AG20443 (cell line): Measurements from ENCODE around the gene CALML6.

ENCODE experiments used
- DNase-seq: peaks from one replicate; pipeline ENCODE4 v3.0.0; 2012; ENCODE audit warnings: low spot score, mixed read lengths

The CALML6 gene

DNA sequence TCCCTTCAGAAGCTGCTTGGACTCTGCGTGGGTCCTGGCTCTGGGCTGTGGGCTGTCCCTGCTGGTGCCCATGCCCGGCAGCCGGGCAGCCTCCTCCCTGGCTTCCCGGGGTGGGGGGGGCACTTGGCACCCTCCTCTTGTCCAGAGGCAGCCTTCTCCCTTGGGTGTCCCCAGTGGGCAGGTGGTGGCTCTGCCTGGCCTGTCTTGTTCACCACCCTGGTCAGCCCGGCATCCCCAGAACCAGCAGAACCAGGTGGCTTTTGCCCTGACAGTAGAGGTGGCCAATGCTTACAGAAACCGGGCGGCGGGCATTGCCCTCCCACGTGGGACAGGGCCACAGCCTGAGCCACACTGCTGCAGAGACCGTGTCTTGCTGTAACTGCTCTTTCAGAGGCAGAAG lies 50.5 kb downstream of the CALML6 start:
- DNase-seq = no peak

DNA sequence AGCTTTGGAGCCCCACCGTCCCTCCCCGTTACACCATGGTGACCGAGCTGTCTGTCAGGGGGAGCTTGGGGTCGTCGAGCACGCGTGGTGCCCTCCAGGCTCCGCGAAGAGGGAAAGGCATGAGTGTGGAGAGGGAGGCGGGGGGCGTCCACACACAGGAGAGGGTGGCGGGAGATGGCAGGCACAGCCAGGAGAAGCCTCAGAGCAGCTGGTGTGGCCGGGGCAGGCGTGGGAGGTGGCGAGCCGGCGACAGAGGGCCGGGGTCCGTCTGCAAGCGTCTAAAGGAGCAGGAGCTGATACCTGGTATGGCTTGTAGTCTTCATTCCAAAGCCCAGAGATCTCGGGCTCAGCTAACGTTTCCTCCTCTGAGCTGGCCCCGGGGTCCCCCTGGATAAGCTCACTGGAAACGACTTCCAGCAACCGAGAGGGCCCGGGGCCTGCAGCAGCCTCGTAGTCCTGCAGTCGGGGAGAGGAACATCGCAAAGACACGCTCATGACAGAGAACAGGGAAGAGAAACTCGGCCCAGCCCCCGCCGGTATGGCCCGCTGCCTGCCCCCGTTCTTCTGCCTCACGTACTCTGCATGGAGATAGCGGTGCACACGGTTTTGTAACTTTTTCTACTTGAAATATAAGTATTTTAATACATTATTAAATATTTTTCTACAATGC lies 51.1 kb downstream of the CALML6 start:
- DNase-seq = no peak
